K562 (cell line): Measurements from ENCODE around the gene TUBB2A. TPM values are rescaled to one million over a fixed set of nuclear protein-coding genes. Genes with fewer than 3 reads are reported as not detected.

Source experiments
- BACH1 ChIP-seq: fragments of 200-800 bp; sonication (Bioruptor generic); IDR thresholded peaks from 2 replicates; pipeline ENCODE4 v1.6.1; 2016; ENCODE audit warnings: missing genetic modification characterization, missing compliant biosample characterization
- DDX20 ChIP-seq: fragments of 450-650 bp; IDR thresholded peaks from 2 replicates; pipeline ENCODE4 v1.6.1; 2016; ENCODE audit warnings: missing genetic modification characterization, low read depth, mild to moderate bottlenecking, missing compliant biosample characterization, moderate library complexity
- DNMT1 ChIP-seq: fragments of 450-650 bp; IDR thresholded peaks from 2 replicates; pipeline ENCODE4 v1.6.1; 2016; ENCODE audit warnings: antibody characterized with exemption, mild to moderate bottlenecking
- GATAD2A ChIP-seq: fragments of 450-650 bp; IDR thresholded peaks from 2 replicates; pipeline ENCODE4 v1.6.1; 2017
- HDAC3 ChIP-seq: fragments of 450-650 bp; IDR thresholded peaks from 2 replicates; pipeline ENCODE4 v1.6.1; 2018; ENCODE audit warnings: borderline replicate concordance, mild to moderate bottlenecking, moderate library complexity; ENCODE audit not compliant: partially characterized antibody
- HDAC8 ChIP-seq: fragments of 450-650 bp; IDR thresholded peaks from 2 replicates; pipeline ENCODE4 v1.6.1; 2016; ENCODE audit warnings: mild to moderate bottlenecking, missing genetic modification characterization, moderate library complexity, missing compliant biosample characterization
- JUND ChIP-seq, 2 experiments: IDR thresholded peaks; 2 replicates in 1 of 2; 3 replicates in 1 of 2; pipeline ENCODE4 v1.6.1; 2011; ENCODE audit warnings: borderline replicate concordance in 2 of 2, low read depth in 2 of 2, low read length in 2 of 2, improper control_type of control experiment in 1 of 2, missing biosample characterization in 1 of 2, missing genetic modification characterization in 1 of 2, missing genetic modification reagents in 1 of 2
- NFIX ChIP-seq: fragments of 250-450 bp; sonication (Bioruptor Pico); IDR thresholded peaks from 2 replicates; pipeline ENCODE4 v1.4.0; 2020; ENCODE audit warnings: low read depth, mild to moderate bottlenecking, moderate library complexity
- NR3C1 ChIP-seq: sonication (generic); formaldehyde crosslinking; IDR thresholded peaks from 2 replicates; pipeline ENCODE4 v1.8.1; 2022; ENCODE audit warnings: missing genetic modification reagents
- POLR3G ChIP-seq: IDR thresholded peaks from 2 replicates; pipeline ENCODE4 v1.6.1; 2011; ENCODE audit not compliant: insufficient read length, insufficient replicate concordance; ENCODE audit errors: extremely low read depth
- RNF2 ChIP-seq: sonication (generic); IDR thresholded peaks from 2 replicates; pipeline ENCODE4 v1.6.1; 2016
- RUNX1 ChIP-seq: sonication (generic); IDR thresholded peaks from 2 replicates; pipeline ENCODE4 v1.6.1; 2016; ENCODE audit warnings: antibody characterized with exemption, low read depth
- ZNF436 ChIP-seq: fragments of 250-450, 450-650 bp; sonication (Bioruptor Pico); formaldehyde crosslinking; IDR thresholded peaks from 2 replicates; pipeline ENCODE4 v1.7.0; 2020; ENCODE audit warnings: mild to moderate bottlenecking
- ZZZ3 ChIP-seq: fragments of 450-650 bp; IDR thresholded peaks from 2 replicates; pipeline ENCODE4 v1.6.1; 2016; ENCODE audit warnings: antibody characterized with exemption, mild to moderate bottlenecking, moderate library complexity
- polyA plus RNA-seq, 8 experiments: library from polyadenylated mRNA; depleted of rRNA in 4 of 8; stranded (reverse) in 5 of 8; unstranded in 3 of 8; fragments of >200 nt; fragmentation: Nextera tagmentation in 2 of 8; fragmentation: Illumina TruSeq in 1 of 8; extraction: Ambion mirVana in 2 of 8; extraction: Trizol in 1 of 8; gene quantifications; 2 replicates each; pipeline versions ENCODE4 v1.2.1 to v1.2.3, GENCODE V29; 2011 to 2014; ENCODE audit warnings: inconsistent platforms in 1 of 8, missing spikeins in 1 of 8
- total RNA-seq, 7 experiments: library from RNA; depleted of rRNA in 6 of 7; stranded (reverse); fragments of >200 nt in 6 of 7; fragmentation: Illumina TruSeq in 2 of 7; extraction: Trizol in 2 of 7; gene quantifications; 2 replicates each; pipeline versions ENCODE4 v1.2.1 to v1.2.3, GENCODE V29; 2011 to 2021; ENCODE audit warnings: low replicate concordance in 1 of 7
- TF ChIP-seq, protein P1 (sequence below): sonication (generic); formaldehyde crosslinking; IDR thresholded peaks from 2 replicates; pipeline ENCODE4 v1.4.0; 2020; ENCODE audit warnings: mild to moderate bottlenecking, missing genetic modification reagents
- TF ChIP-seq, protein P2 (sequence below): IDR thresholded peaks from 2 replicates; pipeline ENCODE4 v1.6.1; 2011; ENCODE audit warnings: borderline replicate concordance, low read depth, mild to moderate bottlenecking, moderate library complexity, low read length; ENCODE audit not compliant: insufficient read depth, poor library complexity, severe bottlenecking
- TF ChIP-seq, protein P3 (sequence below): fragments of 250-450 bp; sonication (Bioruptor Pico); IDR thresholded peaks from 2 replicates; pipeline ENCODE4 v1.9.0; 2021; ENCODE audit warnings: mild to moderate bottlenecking, inconsistent platforms
- TF ChIP-seq, protein P4 (sequence below): IDR thresholded peaks from 2 replicates; pipeline ENCODE4 v1.6.1; 2012; ENCODE audit warnings: low read depth, low read length, improper control_type of control experiment, borderline replicate concordance

TUBB2A gene
- total and polyA plus RNA-seq, 9 of the 15 experiments (the other 6 are each of a cell fraction or from before 2014, with no cell fraction given), result 3.6 to 92.1 (median 45.6) TPM

DNA sequence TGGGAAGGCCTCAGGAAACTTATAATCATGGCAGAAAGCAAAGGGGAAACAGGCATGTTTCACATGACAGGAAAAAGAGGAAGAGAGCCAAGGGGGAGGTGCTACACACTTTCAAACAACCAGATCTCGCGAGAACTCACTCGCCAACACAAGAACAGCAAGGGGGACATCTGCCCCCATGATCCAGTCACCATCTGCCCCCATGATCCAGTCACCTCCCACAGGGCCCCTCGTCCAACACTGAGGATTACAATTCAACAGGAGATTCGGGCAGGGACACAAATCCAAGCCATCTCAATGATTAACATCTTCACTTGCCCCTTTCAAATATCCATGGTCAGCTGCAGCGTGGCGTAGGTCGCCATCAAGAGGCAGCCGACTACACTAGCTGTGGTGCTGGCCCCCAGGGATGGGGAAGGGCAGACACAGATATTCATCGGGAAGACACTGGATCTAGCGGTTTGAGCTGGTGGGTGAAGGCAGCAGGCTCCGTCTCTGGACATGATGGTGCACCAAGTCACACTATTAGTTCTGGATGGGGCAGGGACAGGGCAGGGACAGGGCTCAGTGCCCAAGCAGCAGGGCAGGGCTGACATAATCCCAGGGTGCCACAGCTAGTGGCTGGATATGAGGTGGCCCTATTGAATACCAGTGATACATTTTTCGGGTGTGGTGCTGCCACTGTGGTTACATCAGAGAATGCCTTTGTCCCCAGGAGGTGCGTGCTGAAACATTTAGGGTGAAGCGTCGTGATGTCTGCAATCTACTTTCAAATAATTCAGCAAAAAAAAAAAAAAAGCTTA lies 38.6 kb upstream of the TUBB2A start (continued):
- TF ChIP-seq NFIX, result no peak
- TF ChIP-seq, protein P1, sequence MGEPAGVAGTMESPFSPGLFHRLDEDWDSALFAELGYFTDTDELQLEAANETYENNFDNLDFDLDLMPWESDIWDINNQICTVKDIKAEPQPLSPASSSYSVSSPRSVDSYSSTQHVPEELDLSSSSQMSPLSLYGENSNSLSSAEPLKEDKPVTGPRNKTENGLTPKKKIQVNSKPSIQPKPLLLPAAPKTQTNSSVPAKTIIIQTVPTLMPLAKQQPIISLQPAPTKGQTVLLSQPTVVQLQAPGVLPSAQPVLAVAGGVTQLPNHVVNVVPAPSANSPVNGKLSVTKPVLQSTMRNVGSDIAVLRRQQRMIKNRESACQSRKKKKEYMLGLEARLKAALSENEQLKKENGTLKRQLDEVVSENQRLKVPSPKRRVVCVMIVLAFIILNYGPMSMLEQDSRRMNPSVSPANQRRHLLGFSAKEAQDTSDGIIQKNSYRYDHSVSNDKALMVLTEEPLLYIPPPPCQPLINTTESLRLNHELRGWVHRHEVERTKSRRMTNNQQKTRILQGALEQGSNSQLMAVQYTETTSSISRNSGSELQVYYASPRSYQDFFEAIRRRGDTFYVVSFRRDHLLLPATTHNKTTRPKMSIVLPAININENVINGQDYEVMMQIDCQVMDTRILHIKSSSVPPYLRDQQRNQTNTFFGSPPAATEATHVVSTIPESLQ (CRISPR knock-in tag), result no peak
- TF ChIP-seq, protein P2, sequence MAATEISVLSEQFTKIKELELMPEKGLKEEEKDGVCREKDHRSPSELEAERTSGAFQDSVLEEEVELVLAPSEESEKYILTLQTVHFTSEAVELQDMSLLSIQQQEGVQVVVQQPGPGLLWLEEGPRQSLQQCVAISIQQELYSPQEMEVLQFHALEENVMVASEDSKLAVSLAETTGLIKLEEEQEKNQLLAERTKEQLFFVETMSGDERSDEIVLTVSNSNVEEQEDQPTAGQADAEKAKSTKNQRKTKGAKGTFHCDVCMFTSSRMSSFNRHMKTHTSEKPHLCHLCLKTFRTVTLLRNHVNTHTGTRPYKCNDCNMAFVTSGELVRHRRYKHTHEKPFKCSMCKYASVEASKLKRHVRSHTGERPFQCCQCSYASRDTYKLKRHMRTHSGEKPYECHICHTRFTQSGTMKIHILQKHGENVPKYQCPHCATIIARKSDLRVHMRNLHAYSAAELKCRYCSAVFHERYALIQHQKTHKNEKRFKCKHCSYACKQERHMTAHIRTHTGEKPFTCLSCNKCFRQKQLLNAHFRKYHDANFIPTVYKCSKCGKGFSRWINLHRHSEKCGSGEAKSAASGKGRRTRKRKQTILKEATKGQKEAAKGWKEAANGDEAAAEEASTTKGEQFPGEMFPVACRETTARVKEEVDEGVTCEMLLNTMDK, result no peak
- TF ChIP-seq RNF2, result no peak
- peak; percentile 10 for TF ChIP-seq JUND (IDR thresholded peaks at IDR 0.05; ENCODE audit: borderline replicate concordance, low read depth, low read length)
- peak; percentile 8; the same call in 1 of the 3 replicates for TF ChIP-seq JUND (tag; IDR thresholded peaks at IDR 0.05; ENCODE audit: borderline replicate concordance, low read depth, low read length)
- TF ChIP-seq, protein P3, sequence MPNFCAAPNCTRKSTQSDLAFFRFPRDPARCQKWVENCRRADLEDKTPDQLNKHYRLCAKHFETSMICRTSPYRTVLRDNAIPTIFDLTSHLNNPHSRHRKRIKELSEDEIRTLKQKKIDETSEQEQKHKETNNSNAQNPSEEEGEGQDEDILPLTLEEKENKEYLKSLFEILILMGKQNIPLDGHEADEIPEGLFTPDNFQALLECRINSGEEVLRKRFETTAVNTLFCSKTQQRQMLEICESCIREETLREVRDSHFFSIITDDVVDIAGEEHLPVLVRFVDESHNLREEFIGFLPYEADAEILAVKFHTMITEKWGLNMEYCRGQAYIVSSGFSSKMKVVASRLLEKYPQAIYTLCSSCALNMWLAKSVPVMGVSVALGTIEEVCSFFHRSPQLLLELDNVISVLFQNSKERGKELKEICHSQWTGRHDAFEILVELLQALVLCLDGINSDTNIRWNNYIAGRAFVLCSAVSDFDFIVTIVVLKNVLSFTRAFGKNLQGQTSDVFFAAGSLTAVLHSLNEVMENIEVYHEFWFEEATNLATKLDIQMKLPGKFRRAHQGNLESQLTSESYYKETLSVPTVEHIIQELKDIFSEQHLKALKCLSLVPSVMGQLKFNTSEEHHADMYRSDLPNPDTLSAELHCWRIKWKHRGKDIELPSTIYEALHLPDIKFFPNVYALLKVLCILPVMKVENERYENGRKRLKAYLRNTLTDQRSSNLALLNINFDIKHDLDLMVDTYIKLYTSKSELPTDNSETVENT (CRISPR knock-in tag), result no peak
- no peak for TF ChIP-seq HDAC8 (tag)
- TF ChIP-seq HDAC3, result no peak
- TF ChIP-seq RUNX1, result no peak
- TF ChIP-seq BACH1 (tag), result 0 out of 2 replicates have a peak, but pooled peaks have one; percentile 51
- TF ChIP-seq, protein P4, sequence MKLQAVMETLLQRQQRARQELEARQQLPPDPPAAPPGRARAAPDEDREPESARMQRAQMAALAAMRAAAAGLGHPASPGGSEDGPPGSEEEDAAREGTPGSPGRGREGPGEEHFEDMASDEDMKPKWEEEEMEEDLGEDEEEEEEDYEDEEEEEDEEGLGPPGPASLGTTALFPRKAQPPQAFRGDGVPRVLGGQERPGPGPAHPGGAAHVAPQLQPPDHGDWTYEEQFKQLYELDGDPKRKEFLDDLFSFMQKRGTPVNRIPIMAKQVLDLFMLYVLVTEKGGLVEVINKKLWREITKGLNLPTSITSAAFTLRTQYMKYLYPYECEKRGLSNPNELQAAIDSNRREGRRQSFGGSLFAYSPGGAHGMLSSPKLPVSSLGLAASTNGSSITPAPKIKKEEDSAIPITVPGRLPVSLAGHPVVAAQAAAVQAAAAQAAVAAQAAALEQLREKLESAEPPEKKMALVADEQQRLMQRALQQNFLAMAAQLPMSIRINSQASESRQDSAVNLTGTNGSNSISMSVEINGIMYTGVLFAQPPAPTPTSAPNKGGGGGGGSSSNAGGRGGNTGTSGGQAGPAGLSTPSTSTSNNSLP, result no peak
- TF ChIP-seq GATAD2A, result no peak
- TF ChIP-seq ZZZ3, result no peak
- TF ChIP-seq DNMT1, result no peak
- TF ChIP-seq NR3C1 (CRISPR knock-in tag), result no peak
- no peak for TF ChIP-seq DDX20 (tag)
- no peak for TF ChIP-seq POLR3G
- TF ChIP-seq ZNF436 (CRISPR knock-in tag), result no peak
